ENCODE data around the gene AVPR2. TPM values are rescaled to one million over a fixed set of nuclear protein-coding genes. Genes with fewer than 3 reads are reported as not detected.

AVPR2 gene
- total and polyA plus RNA-seq, 9 of the 15 experiments (the other 6 are each of a cell fraction or from before 2014, with no cell fraction given): not detected

DNA sequence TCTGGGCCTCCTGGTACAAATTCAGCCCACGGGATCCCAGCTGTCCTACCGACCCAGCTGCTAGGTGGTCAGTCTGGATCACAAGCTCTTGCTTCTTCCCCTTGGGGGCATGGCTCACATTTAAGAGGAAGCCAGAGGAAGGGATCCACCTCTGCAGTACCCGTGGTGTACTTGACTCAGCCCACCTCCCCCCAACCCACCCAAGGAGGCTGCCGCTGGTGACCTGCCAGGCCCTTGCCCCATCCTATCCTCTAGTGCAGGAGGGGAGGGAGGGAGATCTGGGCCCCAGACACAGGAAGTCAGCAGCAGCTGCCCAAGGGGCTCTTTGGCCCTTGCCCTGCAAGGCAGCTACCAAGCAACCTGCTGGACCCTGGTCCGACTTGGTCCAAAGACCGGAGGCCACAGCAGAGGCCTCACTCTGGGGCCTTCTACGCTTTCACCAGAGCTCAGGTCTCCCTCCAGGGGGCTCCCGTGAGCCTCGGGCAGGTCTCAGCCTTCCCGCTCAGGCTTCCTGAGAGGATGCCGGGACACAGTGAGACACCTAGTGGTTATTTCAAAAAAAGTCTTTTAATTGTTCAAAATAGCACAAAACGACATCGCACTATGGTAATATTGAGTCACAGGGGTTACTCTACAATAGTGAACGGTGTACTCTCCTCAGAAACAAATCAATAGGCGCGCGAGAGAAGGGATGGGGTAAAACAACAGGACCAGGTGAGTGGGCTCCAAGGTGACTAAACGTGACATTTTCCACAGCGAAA is 42.7 kb downstream of the AVPR2 start (continued):
- TF ChIP-seq, protein P1, sequence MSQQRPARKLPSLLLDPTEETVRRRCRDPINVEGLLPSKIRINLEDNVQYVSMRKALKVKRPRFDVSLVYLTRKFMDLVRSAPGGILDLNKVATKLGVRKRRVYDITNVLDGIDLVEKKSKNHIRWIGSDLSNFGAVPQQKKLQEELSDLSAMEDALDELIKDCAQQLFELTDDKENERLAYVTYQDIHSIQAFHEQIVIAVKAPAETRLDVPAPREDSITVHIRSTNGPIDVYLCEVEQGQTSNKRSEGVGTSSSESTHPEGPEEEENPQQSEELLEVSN (IDR thresholded peaks at IDR 0.05; ENCODE audit: borderline replicate concordance in 1 of 2, extremely low read depth in 1 of 2, insufficient read depth in 1 of 2, insufficient read length in 1 of 2, low read depth in 1 of 2, low read length in 1 of 2, poor library complexity in 1 of 2, severe bottlenecking in 1 of 2): peak in 1 of 2 experiments; percentile 71
- TF ChIP-seq, protein P2, sequence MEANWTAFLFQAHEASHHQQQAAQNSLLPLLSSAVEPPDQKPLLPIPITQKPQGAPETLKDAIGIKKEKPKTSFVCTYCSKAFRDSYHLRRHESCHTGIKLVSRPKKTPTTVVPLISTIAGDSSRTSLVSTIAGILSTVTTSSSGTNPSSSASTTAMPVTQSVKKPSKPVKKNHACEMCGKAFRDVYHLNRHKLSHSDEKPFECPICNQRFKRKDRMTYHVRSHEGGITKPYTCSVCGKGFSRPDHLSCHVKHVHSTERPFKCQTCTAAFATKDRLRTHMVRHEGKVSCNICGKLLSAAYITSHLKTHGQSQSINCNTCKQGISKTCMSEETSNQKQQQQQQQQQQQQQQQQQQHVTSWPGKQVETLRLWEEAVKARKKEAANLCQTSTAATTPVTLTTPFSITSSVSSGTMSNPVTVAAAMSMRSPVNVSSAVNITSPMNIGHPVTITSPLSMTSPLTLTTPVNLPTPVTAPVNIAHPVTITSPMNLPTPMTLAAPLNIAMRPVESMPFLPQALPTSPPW (CRISPR knock-in tag; IDR thresholded peaks at IDR 0.05): peak; percentile 39; the same call in 1 of the 2 replicates
- TF ChIP-seq NR2F6 (CRISPR knock-in tag; IDR thresholded peaks at IDR 0.05) (no peak), POLR2AphosphoS5 (IDR thresholded peaks at IDR 0.05; ENCODE audit: control insufficient read depth, insufficient read depth, low read depth, low read length) (peak; percentile 73; the same call in 1 of the 2 replicates), NELFE (IDR thresholded peaks at IDR 0.05; ENCODE audit: insufficient read depth, insufficient read length) (no peak), CREB1 (IDR thresholded peaks at IDR 0.05) (0 out of 2 replicates have a peak, but pooled peaks have one; percentile 17), CREB1 (CRISPR knock-in tag; IDR thresholded peaks at IDR 0.05) (no peak), SMC3 (conservative IDR thresholded peaks at IDR 0.05; ENCODE audit: insufficient read depth, low read depth, low read length) (peak; percentile 71), CTBP1 (IDR thresholded peaks at IDR 0.05; ENCODE audit: borderline replicate concordance) (0 out of 2 replicates have a peak, but pooled peaks have one; percentile 42), MAZ (CRISPR knock-in tag; conservative IDR thresholded peaks at IDR 0.05 in 1 of 2, IDR thresholded peaks at IDR 0.05 in 1 of 2) (peak in 1 of 2 experiments; percentile 44; a peak in 1 of 4 replicates), ZNF766 (CRISPR knock-in tag; conservative IDR thresholded peaks at IDR 0.05) (peak; percentile 31; the same call in 1 of the 2 replicates), JUND (IDR thresholded peaks at IDR 0.05; ENCODE audit: borderline replicate concordance, low read depth, low read length) (peak; percentile 55; the same call in 1 of the 2 replicates), JUND (tag; IDR thresholded peaks at IDR 0.05; ENCODE audit: borderline replicate concordance, low read depth, low read length) (no peak), L3MBTL2 (IDR thresholded peaks at IDR 0.05) (peak; percentile 37; the same call in 1 of the 2 replicates), EP400 (IDR thresholded peaks at IDR 0.05) (0 out of 2 replicates have a peak, but pooled peaks have one; percentile 11), SUPT5H (IDR thresholded peaks at IDR 0.05) (0 out of 2 replicates have a peak, but pooled peaks have one; percentile 17)
- TF ChIP-seq, protein P3, sequence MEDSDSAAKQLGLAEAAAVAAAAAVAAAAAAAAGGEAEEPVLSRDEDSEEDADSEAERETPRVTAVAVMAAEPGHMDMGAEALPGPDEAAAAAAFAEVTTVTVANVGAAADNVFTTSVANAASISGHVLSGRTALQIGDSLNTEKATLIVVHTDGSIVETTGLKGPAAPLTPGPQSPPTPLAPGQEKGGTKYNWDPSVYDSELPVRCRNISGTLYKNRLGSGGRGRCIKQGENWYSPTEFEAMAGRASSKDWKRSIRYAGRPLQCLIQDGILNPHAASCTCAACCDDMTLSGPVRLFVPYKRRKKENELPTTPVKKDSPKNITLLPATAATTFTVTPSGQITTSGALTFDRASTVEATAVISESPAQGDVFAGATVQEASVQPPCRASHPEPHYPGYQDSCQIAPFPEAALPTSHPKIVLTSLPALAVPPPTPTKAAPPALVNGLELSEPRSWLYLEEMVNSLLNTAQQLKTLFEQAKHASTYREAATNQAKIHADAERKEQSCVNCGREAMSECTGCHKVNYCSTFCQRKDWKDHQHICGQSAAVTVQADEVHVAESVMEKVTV (CRISPR knock-in tag; IDR thresholded peaks at IDR 0.05): peak; percentile 65
- TF ChIP-seq, protein P4, sequence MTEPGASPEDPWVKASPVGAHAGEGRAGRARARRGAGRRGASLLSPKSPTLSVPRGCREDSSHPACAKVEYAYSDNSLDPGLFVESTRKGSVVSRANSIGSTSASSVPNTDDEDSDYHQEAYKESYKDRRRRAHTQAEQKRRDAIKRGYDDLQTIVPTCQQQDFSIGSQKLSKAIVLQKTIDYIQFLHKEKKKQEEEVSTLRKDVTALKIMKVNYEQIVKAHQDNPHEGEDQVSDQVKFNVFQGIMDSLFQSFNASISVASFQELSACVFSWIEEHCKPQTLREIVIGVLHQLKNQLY (CRISPR knock-in tag; conservative IDR thresholded peaks at IDR 0.05): no peak
- TF ChIP-seq, protein P5, sequence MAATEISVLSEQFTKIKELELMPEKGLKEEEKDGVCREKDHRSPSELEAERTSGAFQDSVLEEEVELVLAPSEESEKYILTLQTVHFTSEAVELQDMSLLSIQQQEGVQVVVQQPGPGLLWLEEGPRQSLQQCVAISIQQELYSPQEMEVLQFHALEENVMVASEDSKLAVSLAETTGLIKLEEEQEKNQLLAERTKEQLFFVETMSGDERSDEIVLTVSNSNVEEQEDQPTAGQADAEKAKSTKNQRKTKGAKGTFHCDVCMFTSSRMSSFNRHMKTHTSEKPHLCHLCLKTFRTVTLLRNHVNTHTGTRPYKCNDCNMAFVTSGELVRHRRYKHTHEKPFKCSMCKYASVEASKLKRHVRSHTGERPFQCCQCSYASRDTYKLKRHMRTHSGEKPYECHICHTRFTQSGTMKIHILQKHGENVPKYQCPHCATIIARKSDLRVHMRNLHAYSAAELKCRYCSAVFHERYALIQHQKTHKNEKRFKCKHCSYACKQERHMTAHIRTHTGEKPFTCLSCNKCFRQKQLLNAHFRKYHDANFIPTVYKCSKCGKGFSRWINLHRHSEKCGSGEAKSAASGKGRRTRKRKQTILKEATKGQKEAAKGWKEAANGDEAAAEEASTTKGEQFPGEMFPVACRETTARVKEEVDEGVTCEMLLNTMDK (IDR thresholded peaks at IDR 0.05; ENCODE audit: borderline replicate concordance, insufficient read depth, low read depth, low read length, poor library complexity, severe bottlenecking): peak; percentile 45

Data from K562 (cell line).